ENCODE data around the gene ZNF134. TPM values are rescaled to one million over a fixed set of nuclear protein-coding genes. Genes with fewer than 3 reads are reported as not detected.

ZNF134 gene
- total and polyA plus RNA-seq, 9 of the 15 experiments (the other 6 are each of a cell fraction or from before 2014, with no cell fraction given), result 1.3 to 10.0 (median 5.7) TPM

DNA sequence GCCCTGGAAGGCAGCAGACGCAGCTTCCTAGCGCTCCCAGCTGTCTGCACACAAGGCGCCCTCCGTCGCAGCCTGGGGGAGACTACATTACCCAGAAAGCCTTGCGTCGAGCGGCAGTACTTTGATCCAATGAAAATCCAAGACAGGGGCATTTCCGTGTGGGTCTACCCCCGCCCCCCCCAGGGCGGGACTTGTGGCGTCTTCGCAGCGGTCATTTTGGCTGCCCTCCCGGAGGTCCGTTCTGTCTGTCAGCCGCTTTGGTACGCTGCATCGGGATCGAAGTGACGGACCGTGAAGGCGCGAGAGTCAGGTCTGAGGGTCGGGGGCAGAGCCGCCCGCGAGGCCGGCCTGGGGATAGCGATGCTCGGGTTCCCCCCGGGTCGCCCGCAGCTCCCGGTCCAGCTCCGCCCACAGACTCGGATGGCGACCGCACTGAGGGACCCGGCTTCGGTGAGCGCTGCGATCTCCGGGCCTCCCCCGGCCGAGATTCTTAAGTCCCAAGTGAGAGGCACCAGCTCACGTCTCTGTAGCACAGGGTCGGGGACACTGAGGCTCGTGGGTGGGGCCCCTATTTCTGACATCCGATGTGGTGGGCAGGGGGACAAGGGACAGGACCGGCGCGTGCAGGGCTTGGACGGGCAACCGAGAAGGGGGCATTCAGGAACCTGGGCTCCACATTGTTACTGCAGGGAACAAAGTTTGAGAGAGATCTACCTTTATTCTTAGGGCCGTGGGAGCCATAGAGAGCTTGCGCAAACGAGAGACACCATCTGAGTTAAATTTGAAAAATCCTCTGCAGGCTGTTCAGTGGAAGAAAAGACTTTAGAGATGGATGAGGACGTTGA, 19.2 kb downstream of the ZNF134 start, which contains the start of gene ZNF211:
TSS of gene ZNF211 (plus strand) at position 182 of the 845 bp plus-strand sequence. CDS start at position 361, 179 bp downstream.
- POLR2A ChIA-PET, result interaction anchor here (0.6 to 1.0 kb wide), 5 partner anchors 11 to 1543 kb away, joined by 3 read pairs; partner anchors contain the start of gene ZNF552
- TF ChIP-seq RBFOX2 (IDR thresholded peaks at IDR 0.05; ENCODE audit: low read depth, low read length) (peak; percentile 82), NONO (IDR thresholded peaks at IDR 0.05; ENCODE audit: low read depth in 2 of 2, low read length in 1 of 2) (no peak), POLR2G (IDR thresholded peaks at IDR 0.05; ENCODE audit: low read depth, low read length) (peak; percentile 83), FOXA3 (CRISPR knock-in tag; conservative IDR thresholded peaks at IDR 0.05 in 1 of 2, IDR thresholded peaks at IDR 0.05 in 1 of 2) (0 out of 4 replicates have a peak, but pooled peaks of 1 of the 2 experiments have one; percentile 31), ZNF77 (CRISPR knock-in tag; IDR thresholded peaks at IDR 0.05) (no peak), ESRRA (IDR thresholded peaks at IDR 0.05; ENCODE audit: borderline replicate concordance, low read depth) (peak; percentile 28; the same call in 1 of the 2 replicates), POLR2A (conservative IDR thresholded peaks at IDR 0.05) (peak; percentile 68; the same call in 1 of the 2 replicates), ATF1 (CRISPR knock-in tag; IDR thresholded peaks at IDR 0.05) (no peak), ATF1 (tag; IDR thresholded peaks at IDR 0.05) (peak; percentile 87), POLR2B (IDR thresholded peaks at IDR 0.05; ENCODE audit: low read depth, partially characterized antibody) (peak; percentile 44), SP2 (IDR thresholded peaks at IDR 0.05; ENCODE audit: extremely low read depth, low read depth, low read length, poor library complexity, severe bottlenecking) (peak; percentile 74), MXI1 (IDR thresholded peaks at IDR 0.05; ENCODE audit: low read depth, low read length) (0 out of 2 replicates have a peak, but pooled peaks have one; percentile 19)
- TF ChIP-seq, protein P1, sequence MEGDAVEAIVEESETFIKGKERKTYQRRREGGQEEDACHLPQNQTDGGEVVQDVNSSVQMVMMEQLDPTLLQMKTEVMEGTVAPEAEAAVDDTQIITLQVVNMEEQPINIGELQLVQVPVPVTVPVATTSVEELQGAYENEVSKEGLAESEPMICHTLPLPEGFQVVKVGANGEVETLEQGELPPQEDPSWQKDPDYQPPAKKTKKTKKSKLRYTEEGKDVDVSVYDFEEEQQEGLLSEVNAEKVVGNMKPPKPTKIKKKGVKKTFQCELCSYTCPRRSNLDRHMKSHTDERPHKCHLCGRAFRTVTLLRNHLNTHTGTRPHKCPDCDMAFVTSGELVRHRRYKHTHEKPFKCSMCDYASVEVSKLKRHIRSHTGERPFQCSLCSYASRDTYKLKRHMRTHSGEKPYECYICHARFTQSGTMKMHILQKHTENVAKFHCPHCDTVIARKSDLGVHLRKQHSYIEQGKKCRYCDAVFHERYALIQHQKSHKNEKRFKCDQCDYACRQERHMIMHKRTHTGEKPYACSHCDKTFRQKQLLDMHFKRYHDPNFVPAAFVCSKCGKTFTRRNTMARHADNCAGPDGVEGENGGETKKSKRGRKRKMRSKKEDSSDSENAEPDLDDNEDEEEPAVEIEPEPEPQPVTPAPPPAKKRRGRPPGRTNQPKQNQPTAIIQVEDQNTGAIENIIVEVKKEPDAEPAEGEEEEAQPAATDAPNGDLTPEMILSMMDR (IDR thresholded peaks at IDR 0.05 in 2 of 3, conservative IDR thresholded peaks at IDR 0.05 in 1 of 3; ENCODE audit: insufficient read depth in 2 of 3, low read depth in 1 of 3, low read length in 3 of 3), result 0 out of 6 replicates have a peak, but pooled peaks of 1 of the 3 experiments have one; percentile 18
- TF ChIP-seq, protein P2, sequence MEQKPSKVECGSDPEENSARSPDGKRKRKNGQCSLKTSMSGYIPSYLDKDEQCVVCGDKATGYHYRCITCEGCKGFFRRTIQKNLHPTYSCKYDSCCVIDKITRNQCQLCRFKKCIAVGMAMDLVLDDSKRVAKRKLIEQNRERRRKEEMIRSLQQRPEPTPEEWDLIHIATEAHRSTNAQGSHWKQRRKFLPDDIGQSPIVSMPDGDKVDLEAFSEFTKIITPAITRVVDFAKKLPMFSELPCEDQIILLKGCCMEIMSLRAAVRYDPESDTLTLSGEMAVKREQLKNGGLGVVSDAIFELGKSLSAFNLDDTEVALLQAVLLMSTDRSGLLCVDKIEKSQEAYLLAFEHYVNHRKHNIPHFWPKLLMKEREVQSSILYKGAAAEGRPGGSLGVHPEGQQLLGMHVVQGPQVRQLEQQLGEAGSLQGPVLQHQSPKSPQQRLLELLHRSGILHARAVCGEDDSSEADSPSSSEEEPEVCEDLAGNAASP (IDR thresholded peaks at IDR 0.05), result no peak
- TF ChIP-seq, protein P3, sequence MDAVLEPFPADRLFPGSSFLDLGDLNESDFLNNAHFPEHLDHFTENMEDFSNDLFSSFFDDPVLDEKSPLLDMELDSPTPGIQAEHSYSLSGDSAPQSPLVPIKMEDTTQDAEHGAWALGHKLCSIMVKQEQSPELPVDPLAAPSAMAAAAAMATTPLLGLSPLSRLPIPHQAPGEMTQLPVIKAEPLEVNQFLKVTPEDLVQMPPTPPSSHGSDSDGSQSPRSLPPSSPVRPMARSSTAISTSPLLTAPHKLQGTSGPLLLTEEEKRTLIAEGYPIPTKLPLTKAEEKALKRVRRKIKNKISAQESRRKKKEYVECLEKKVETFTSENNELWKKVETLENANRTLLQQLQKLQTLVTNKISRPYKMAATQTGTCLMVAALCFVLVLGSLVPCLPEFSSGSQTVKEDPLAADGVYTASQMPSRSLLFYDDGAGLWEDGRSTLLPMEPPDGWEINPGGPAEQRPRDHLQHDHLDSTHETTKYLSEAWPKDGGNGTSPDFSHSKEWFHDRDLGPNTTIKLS (IDR thresholded peaks at IDR 0.05; ENCODE audit: borderline replicate concordance, low read depth), result peak; percentile 76; the same call in 1 of the 2 replicates

More for the DNA sequence above, 19.2 kb downstream of the ZNF134 start, which contains the start of gene ZNF211:
- Histone ChIP-seq H3K9me3 (replicated peaks; ENCODE audit: control insufficient read depth, insufficient read depth, low read depth, low read length) (peaks cover 12% of the 10 kb centered on the region), H3K9me1 (ENCODE audit: control insufficient read depth, insufficient read depth, low read length) (no peaks in the 10 kb centered on the region), H3K36me3 (ENCODE audit: control insufficient read depth, insufficient read depth, low read length) (peaks cover 6% of the 10 kb centered on the region; the same call in 2 of the 3 replicates), H3K27ac (ENCODE audit: extremely low read depth, low read depth, low read length) (0 out of 3 replicates have a peak within 1 kb of the TSS, but pooled peaks have one; percentile 32), H3K4me3 (peak within 1 kb of the TSS; percentile 63), H2AFZ (ENCODE audit: low read depth, low read length) (peak within 1 kb of the TSS; percentile 95), H3K4me1 (replicated peaks in 1 of 2; ENCODE audit: control insufficient read depth in 2 of 2, insufficient read depth in 2 of 2, low read length in 2 of 2) (peaks cover 6 to 11% of the 10 kb centered on the region in 2 experiments; a peak in 4 of 5 replicates), H3K27me3 (ENCODE audit: control insufficient read depth in 2 of 2, insufficient read depth in 2 of 2, low read length in 2 of 2) (no peaks in the 10 kb centered on the region), H4K20me1 (replicated peaks; ENCODE audit: control insufficient read depth, insufficient read depth, low read length) (no peaks in the 10 kb centered on the region), H3K4me2 (ENCODE audit: insufficient read depth, low read length) (peak within 1 kb of the TSS; percentile 90), H3K79me2 (ENCODE audit: control insufficient read depth, insufficient read depth, low read length) (no peaks in the 10 kb centered on the region), H3K9ac (ENCODE audit: insufficient read depth in 1 of 2, low read depth in 2 of 2, low read length in 2 of 2) (peak within 1 kb of the TSS; percentile 56 to 90)
- in situ Hi-C loops (cut with MboI) (no loop called here), intact Hi-C loops (cut with micrococcal nuclease) (no loop called here)
- CTCF ChIA-PET (ENCODE audit: low intra/inter-chr PET ratio), result no interaction called here
- FAIRE-seq, result peak; percentile 95
- no TSS peak for BruUV-seq (replicated peaks)
- DNase-seq (ENCODE audit: extremely low read depth in 1 of 4, low spot score in 3 of 4), result peak; percentile 93 to 96 (median 94)
- WGBS (ENCODE audit: insufficient coverage, low coverage, missing lambda C conversion rate), result 2% methylated on average over 50 of the region's 59 CpGs
- ATAC-seq, result peak; percentile 100
